ENCODE results near the gene LRRC43. TPM values are rescaled to one million over a fixed set of nuclear protein-coding genes. Genes with fewer than 3 reads are reported as not detected.

LRRC43 gene
- total RNA-seq, 6 experiments from 2014 or later: not detected

GRCh38 chr12:122195405-122195804 is 12.5 kb downstream of the LRRC43 start:
- Mint-ChIP-seq H3K9me3 (peaks cover 17% of the 10 kb centered on the region), H3K4me1 (ENCODE audit: low read depth) (peaks cover 30% of the 10 kb centered on the region), H3K27ac (no peak overlapping the region), H3K27me3 (ENCODE audit: insufficient read depth) (peaks cover 22% of the 10 kb centered on the region), H3K36me3 (ENCODE audit: low read depth) (peaks cover 14% of the 10 kb centered on the region), H3K4me3 (no peak overlapping the region)
- DNase-seq: no peak
- TF ChIP-seq CTCF (IDR thresholded peaks at IDR 0.05): no peak

- no peak for DNase-seq
These were observed 14.7 kb downstream of the LRRC43 start for GRCh38 chr12:122197612-122197966.

GRCh38 chr12:122199484-122200355 is 16.8 kb downstream of the LRRC43 start:
- peaks cover 26% of the 10 kb centered on the region for H3K4me1 Mint-ChIP-seq (ENCODE audit: low read depth)
- DNase-seq: no peak
- no peak for TF ChIP-seq CTCF (IDR thresholded peaks at IDR 0.05)
- peaks cover 14% of the 10 kb centered on the region for H3K9me3 Mint-ChIP-seq
- H3K27me3 Mint-ChIP-seq (ENCODE audit: insufficient read depth): peaks cover 13% of the 10 kb centered on the region
- no peak overlapping the region for H3K27ac Mint-ChIP-seq
- H3K36me3 Mint-ChIP-seq (ENCODE audit: low read depth): peaks cover 14% of the 10 kb centered on the region
- no peak overlapping the region for H3K4me3 Mint-ChIP-seq

More at GRCh38 chr12:122197612-122197966, 14.7 kb downstream of the LRRC43 start:
- peak overlapping the region; percentile 73; the same call in 1 of the 2 replicates for H3K27ac Mint-ChIP-seq
- TF ChIP-seq CTCF (IDR thresholded peaks at IDR 0.05): no peak
- H3K27me3 Mint-ChIP-seq (ENCODE audit: insufficient read depth): peaks cover 6% of the 10 kb centered on the region
- peaks cover 30% of the 10 kb centered on the region for H3K4me1 Mint-ChIP-seq (ENCODE audit: low read depth)
- peaks cover 17% of the 10 kb centered on the region for H3K9me3 Mint-ChIP-seq
- H3K36me3 Mint-ChIP-seq (ENCODE audit: low read depth): peaks cover 14% of the 10 kb centered on the region
- peak overlapping the region; percentile 56 for H3K4me3 Mint-ChIP-seq

- DNase-seq: no peak
- Mint-ChIP-seq H3K27me3 (ENCODE audit: insufficient read depth) (peaks cover 22% of the 10 kb centered on the region), H3K36me3 (ENCODE audit: low read depth) (peaks cover 5% of the 10 kb centered on the region), H3K27ac (no peak overlapping the region), H3K4me3 (no peak overlapping the region), H3K9me3 (peaks cover 4% of the 10 kb centered on the region), H3K4me1 (ENCODE audit: low read depth) (peaks cover 25% of the 10 kb centered on the region)
- TF ChIP-seq CTCF (IDR thresholded peaks at IDR 0.05): peak; percentile 50
These were observed 17.7 kb downstream of the LRRC43 start for GRCh38 chr12:122200541-122201175.

- TF ChIP-seq CTCF (IDR thresholded peaks at IDR 0.05): no peak
- Mint-ChIP-seq H3K27ac (no peak overlapping the region), H3K4me1 (ENCODE audit: low read depth) (peaks cover 25% of the 10 kb centered on the region), H3K4me3 (no peak overlapping the region), H3K9me3 (no peaks in the 10 kb centered on the region), H3K36me3 (ENCODE audit: low read depth) (no peaks in the 10 kb centered on the region), H3K27me3 (ENCODE audit: insufficient read depth) (peaks cover 24% of the 10 kb centered on the region)
- no peak for DNase-seq
These were observed 18.5 kb downstream of the LRRC43 start for GRCh38 chr12:122201381-122201780.

All from HFFc6 (cell line).